HEK293 (cell line): ENCODE results near the gene TACC2.

ENCODE experiments used
- CTCF ChIP-seq: fragments of 450-650 bp; formaldehyde crosslinking; IDR thresholded peaks from 2 replicates; pipeline ENCODE4 v1.5.1; 2016; ENCODE audit warnings: missing biosample characterization, missing genetic modification characterization
- KLF8 ChIP-seq: fragments of 450-650 bp; formaldehyde crosslinking; IDR thresholded peaks from 2 replicates; pipeline ENCODE4 v1.5.1; 2016; ENCODE audit warnings: missing biosample characterization, missing genetic modification characterization
- SALL2 ChIP-seq: fragments of 450-650 bp; formaldehyde crosslinking; IDR thresholded peaks from 2 replicates; pipeline ENCODE4 v1.5.0; 2017; ENCODE audit warnings: missing biosample characterization, mild to moderate bottlenecking, missing genetic modification characterization, borderline replicate concordance
- SETDB1 ChIP-seq: IDR thresholded peaks from one replicate; pipeline ENCODE4 v1.6.1; 2017; ENCODE audit warnings: mild to moderate bottlenecking, low read length, moderate library complexity, mixed read lengths; ENCODE audit not compliant: insufficient read length
- ZBTB1 ChIP-seq: fragments of 450-650 bp; formaldehyde crosslinking; IDR thresholded peaks from 2 replicates; pipeline ENCODE4 v1.5.1; 2016; ENCODE audit warnings: missing biosample characterization, missing genetic modification characterization
- ZBTB8A ChIP-seq: fragments of 450-650 bp; formaldehyde crosslinking; IDR thresholded peaks from 2 replicates; pipeline ENCODE4 v1.5.1; 2016; ENCODE audit warnings: missing biosample characterization, missing genetic modification characterization
- ZNF10 ChIP-seq: fragments of 450-650 bp; formaldehyde crosslinking; IDR thresholded peaks from 2 replicates; pipeline ENCODE4 v1.5.1; 2017; ENCODE audit warnings: missing biosample characterization, missing genetic modification characterization
- ZNF221 ChIP-seq: fragments of 450-650 bp; formaldehyde crosslinking; IDR thresholded peaks from 2 replicates; pipeline ENCODE4 v1.5.1; 2017; ENCODE audit warnings: missing biosample characterization, missing genetic modification characterization, borderline replicate concordance
- ZNF24 ChIP-seq: fragments of 450-650 bp; formaldehyde crosslinking; IDR thresholded peaks from 2 replicates; pipeline ENCODE4 v1.5.1; 2016; ENCODE audit warnings: missing biosample characterization, missing genetic modification characterization
- ZNF266 ChIP-seq: fragments of 450-650 bp; formaldehyde crosslinking; IDR thresholded peaks from 2 replicates; pipeline ENCODE4 v1.5.1; 2016; ENCODE audit warnings: missing biosample characterization, missing genetic modification characterization, low read depth
- ZNF354C ChIP-seq: fragments of 450-650 bp; formaldehyde crosslinking; IDR thresholded peaks from 2 replicates; pipeline ENCODE4 v1.5.1; 2016; ENCODE audit warnings: missing biosample characterization, missing genetic modification characterization, low read depth, borderline replicate concordance
- ZNF501 ChIP-seq: fragments of 450-650 bp; formaldehyde crosslinking; IDR thresholded peaks from 2 replicates; pipeline ENCODE4 v1.5.1; 2016; ENCODE audit warnings: missing biosample characterization, missing genetic modification characterization
- ZNF670 ChIP-seq: fragments of 450-650 bp; formaldehyde crosslinking; IDR thresholded peaks from 2 replicates; pipeline ENCODE4 v1.5.1; 2016; ENCODE audit warnings: missing biosample characterization, missing genetic modification characterization, low read depth

- TF ChIP-seq ZNF221 (no peak), ZBTB8A (tag by site-specific recombination) (no peak), ZNF670 (tag by site-specific recombination) (no peak), ZNF10 (tag by site-specific recombination) (no peak), CTCF (tag by site-specific recombination) (no peak), ZNF266 (tag by site-specific recombination) (no peak), SALL2 (no peak), ZNF501 (tag by site-specific recombination) (no peak), ZNF354C (tag by site-specific recombination) (no peak), ZNF24 (tag by site-specific recombination) (no peak), SETDB1 (no peak), KLF8 (tag by site-specific recombination) (no peak), ZBTB1 (tag by site-specific recombination) (no peak)
Observed at GRCh38 chr10:122219340-122219739, 230.4 kb downstream of the TACC2 start.
